HG03521 (cell line): ENCODE results near the gene TANC1.
A peak's percentile ranks its signal among the peaks of the same experiment; 100 is the strongest.

Source experiments
- ATAC-seq: cut with Tn5 transposase; IDR thresholded peaks from one replicate; pipeline ENCODE4 v1.9.1; 2021; ENCODE audit warnings: mild to moderate bottlenecking, moderate library complexity; ENCODE audit not compliant: unreplicated experiment

TANC1 gene

DNA sequence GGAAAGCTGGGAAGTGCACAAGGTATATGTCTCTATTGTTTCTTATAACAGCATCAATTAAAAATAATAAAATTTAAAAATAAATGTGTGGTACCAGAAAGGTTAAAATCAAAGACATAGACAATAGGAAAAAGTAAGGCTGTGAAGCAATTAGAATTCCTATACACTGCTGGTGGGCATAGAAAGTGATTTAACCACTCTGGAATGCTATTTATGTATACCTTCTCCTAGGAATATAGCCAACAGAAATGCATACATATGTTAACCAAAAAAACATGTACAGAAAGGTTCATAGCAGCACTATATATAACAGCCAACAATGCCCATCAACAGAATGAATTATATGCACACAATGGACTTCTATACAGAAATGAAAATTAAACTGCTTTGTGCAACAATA is 275.1 kb downstream of the TANC1 start:
- no peak for ATAC-seq

DNA sequence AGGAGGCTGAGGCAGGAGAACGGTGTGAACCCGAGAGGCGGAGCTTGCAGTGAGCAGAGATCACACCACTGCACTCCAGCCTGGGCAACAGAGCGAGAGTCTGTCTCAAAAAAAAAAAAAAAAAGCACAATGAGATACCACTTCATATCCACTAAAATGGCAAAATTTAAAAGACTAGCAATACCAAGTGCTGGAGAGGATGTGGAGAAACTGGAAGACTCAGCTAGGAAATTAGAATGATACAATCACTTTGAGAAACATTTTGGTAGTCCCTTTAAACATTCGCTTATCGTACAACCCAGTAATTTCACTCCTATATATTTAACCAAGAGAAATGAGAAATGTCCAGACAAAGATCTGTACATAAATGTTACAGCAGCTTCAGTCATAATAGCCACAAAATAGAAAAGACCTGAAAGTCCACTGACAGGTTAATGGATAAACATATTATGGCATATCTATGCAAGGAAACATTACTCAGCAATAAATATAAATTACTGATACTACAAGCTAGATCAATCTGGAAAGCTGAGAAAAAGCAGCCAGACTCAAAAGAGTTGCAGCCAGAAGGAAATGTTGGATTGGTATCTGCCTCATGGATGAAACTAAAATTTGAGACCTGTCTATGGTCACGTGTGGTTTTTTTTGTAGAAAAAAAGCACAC is 278.0 kb downstream of the TANC1 start:
- ATAC-seq: no peak

DNA sequence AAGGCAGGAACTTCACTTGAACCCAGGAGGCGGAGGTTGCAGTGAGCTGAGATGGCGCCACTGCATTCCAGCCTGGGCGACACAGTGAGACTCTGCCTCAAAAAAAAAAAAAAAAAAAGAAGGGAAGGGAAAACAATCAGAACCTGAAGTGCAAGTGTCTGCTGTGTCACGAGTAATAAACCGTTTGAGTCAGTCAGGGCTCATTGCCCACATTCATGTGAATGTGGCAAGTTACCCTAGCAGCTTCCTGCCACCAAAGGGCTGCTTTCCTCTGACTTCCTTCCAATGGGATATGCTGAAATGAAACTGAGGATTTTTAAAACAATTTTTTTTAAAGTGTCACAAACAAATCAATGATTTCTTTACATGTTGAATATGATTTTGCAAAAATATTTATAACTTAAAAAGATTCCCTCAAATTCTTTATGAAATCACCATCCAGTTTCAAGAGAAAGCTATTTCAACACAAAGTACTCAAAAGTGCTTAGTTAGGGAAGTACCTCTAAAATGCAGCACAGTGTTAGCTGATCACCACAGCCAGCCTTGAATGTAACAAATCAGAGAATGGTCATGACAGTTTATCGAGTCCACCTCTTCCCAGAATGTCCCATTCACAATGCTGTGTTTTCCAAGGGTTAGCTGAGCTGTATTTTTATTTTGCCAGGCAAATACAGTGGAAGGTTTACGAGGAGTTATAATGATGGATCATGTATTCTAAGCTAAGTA is 281.7 kb downstream of the TANC1 start:
- no peak for ATAC-seq

- no peak for ATAC-seq
Observed at GRCh38 chr2:159251296-159252173, 283.1 kb downstream of the TANC1 start.

GRCh38 chr2:159252905-159253304 is 284.5 kb downstream of the TANC1 start:
- ATAC-seq: no peak

GRCh38 chr2:159256159-159256558 is 287.7 kb downstream of the TANC1 start:
- ATAC-seq: no peak

DNA sequence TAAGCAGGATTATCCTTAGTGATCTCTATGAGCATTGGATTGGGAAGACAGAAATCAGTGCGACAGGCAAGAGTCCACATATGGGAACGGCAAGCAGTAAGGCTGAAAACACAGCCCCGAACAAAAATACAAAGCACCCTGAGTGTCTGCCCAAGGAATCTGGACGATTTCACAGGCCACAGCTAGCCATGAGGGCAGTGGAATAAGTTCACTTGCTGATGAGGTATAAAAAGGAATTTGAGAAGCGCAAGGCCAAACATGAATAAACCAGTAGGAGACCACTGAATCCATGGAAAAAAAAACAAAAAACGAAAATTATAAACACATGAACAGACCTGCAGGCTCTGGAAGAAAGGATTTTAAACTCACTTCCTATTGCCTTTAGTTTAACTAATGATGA is 293.8 kb downstream of the TANC1 start:
- no peak for ATAC-seq

- no peak for ATAC-seq
Observed at GRCh38 chr2:159262904-159263303, 294.5 kb downstream of the TANC1 start.

GRCh38 chr2:159265171-159265576 is 296.7 kb downstream of the TANC1 start:
- no peak for ATAC-seq

GRCh38 chr2:159266554-159266953 is 298.1 kb downstream of the TANC1 start:
- ATAC-seq: peak; percentile 45

GRCh38 chr2:159267921-159268320 is 299.5 kb downstream of the TANC1 start:
- no peak for ATAC-seq

DNA sequence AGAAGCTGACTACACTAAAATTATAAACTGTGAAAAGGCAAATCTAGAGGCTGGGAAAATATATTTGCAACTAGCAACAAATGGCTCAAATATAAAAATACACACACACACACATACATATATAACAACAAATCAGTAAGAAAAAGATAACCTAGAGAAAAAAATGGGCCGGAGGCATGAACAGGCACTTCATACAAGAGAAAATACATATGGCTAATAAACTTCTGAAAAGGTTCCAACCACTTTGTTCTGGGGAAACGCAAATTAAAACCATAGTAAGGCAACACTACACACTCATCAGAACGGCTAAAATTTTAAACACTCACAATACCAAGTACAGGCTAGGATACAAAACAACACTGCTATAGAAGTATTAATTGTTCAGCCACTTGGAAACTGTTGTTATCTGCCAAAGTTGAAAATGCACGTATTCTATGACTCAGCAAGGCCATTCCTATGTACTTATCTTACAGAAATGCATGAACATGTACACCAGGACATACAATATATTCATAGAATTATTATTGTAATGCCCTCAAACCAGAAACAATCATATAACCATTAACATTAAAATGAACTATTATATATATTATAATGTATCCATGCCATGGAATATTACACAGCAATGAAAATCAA is 302.4 kb downstream of the TANC1 start:
- no peak for ATAC-seq

DNA sequence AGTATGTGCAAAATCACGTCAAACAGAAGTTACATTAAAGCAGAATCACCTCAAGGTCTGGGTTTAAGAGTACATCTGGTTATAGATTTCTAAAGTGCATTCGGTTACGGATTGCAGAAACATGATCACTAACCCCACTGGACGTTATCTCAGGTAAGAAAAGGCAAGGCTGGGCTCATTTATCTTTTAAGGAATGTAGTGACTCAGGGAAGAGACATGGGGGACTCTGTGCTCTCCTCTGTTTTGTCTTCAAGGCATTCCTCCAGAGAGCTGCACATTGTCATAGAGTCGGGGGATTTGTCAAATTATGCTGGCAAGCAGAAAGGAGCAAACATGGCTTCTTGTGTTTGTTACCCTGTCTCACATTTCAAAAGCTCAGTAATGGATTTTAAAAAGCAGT is 303.7 kb downstream of the TANC1 start:
- ATAC-seq: no peak

DNA sequence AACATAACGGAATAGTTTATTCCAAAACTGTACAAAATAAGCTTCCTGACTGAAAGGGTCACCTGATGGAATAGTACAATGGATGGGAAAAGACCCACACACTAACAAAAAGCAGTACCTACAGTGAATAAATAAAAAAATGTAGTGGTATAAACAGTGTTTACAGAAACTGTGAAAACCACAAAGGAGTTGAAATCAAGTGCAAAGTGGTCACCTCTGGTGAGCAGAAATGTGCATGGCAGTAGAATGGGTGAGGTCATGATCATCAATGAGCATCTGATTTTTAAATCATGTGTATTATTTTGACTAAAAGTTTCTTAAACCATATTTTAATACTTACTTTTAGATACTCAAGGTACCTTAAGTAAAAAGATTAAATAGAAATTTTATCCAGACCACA is 306.7 kb downstream of the TANC1 start:
- no peak for ATAC-seq

DNA sequence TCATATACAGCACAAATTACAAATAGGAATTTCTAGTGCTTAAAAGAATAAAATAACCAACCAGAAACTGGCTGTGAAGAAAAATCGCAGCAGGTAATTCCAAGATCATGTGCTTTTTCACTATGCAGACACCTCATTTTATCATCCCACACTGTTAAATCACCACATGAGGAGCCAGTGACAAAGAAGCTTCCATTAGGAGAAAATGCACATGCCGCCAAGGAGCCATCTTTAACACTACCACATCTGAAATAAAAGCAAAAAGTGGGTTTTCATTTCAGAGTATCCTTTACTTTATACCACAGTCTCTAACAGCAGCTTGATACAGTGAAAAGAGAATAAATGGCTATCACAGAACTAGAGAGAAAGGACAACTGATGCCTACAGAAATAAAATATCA is 311.3 kb downstream of the TANC1 start:
- ATAC-seq: no peak

DNA sequence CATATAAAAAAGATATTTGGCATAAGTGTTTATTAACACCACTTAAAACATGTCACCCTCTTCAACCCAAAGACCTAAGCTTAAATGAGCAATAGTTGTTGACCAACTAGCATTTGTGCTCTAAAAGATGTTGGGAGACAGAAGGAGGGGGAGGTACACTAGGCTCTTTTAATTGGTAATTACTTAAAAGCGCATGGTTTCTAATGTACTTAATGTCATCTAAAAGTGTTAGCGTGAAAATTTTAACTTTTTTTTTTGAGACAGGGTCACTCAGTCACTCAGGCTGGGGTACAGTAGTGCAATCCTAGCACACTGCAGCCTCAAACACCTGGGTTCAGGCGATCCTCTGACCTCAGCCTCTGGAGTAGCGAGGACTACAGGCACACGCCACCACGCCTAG is 312.6 kb downstream of the TANC1 start:
- ATAC-seq: no peak
